Fibroblast of villous mesenchyme (primary cell): ENCODE measurements around the gene ZNF107. TPM values are rescaled to one million over a fixed set of nuclear protein-coding genes. Genes with fewer than 3 reads are reported as not detected.

Experiments used
- DNase-seq: peaks from one replicate; pipeline ENCODE4 v3.0.0-alpha.2; 2010; ENCODE audit warnings: low read depth
- H3K4me3 ChIP-seq: 2 replicates; pipeline ENCODE4 v1.5.1; 2011; ENCODE audit warnings: low read depth, mild to moderate bottlenecking, low read length
- total RNA-seq: library from RNA; depleted of rRNA; stranded (reverse); fragments of >200 nt; gene quantifications from 2 replicates; pipeline ENCODE4 v1.2.3, GENCODE V29; 2012
- TF ChIP-seq, protein P1 (sequence below): IDR thresholded peaks from 2 replicates; pipeline ENCODE4 v1.5.1; 2012; ENCODE audit warnings: low read depth, mild to moderate bottlenecking, low read length; ENCODE audit not compliant: insufficient read depth

Gene ZNF107
- total RNA-seq, 1 donor = 3.9 TPM

GRCh38 chr7:64642875-64643274 lies 23.1 kb upstream of the ZNF107 start:
- TF ChIP-seq, protein P1, sequence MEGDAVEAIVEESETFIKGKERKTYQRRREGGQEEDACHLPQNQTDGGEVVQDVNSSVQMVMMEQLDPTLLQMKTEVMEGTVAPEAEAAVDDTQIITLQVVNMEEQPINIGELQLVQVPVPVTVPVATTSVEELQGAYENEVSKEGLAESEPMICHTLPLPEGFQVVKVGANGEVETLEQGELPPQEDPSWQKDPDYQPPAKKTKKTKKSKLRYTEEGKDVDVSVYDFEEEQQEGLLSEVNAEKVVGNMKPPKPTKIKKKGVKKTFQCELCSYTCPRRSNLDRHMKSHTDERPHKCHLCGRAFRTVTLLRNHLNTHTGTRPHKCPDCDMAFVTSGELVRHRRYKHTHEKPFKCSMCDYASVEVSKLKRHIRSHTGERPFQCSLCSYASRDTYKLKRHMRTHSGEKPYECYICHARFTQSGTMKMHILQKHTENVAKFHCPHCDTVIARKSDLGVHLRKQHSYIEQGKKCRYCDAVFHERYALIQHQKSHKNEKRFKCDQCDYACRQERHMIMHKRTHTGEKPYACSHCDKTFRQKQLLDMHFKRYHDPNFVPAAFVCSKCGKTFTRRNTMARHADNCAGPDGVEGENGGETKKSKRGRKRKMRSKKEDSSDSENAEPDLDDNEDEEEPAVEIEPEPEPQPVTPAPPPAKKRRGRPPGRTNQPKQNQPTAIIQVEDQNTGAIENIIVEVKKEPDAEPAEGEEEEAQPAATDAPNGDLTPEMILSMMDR = no peak
- no peak overlapping the region for H3K4me3 ChIP-seq

GRCh38 chr7:64643566-64643965 lies 22.4 kb upstream of the ZNF107 start:
- H3K4me3 ChIP-seq = no peak overlapping the region
- DNase-seq = no peak
- TF ChIP-seq, protein P1 = no peak

More at GRCh38 chr7:64642875-64643274, 23.1 kb upstream of the ZNF107 start:
- no peak for DNase-seq

- DNase-seq = no peak
- TF ChIP-seq, protein P1 = no peak
Observed at GRCh38 chr7:64651203-64651602, 14.7 kb upstream of the ZNF107 start.

GRCh38 chr7:64651632-64652165 lies 14.2 kb upstream of the ZNF107 start:
- no peak for DNase-seq
- no peak overlapping the region for H3K4me3 ChIP-seq
- TF ChIP-seq, protein P1 = no peak

More at GRCh38 chr7:64651203-64651602, 14.7 kb upstream of the ZNF107 start:
- H3K4me3 ChIP-seq = no peak overlapping the region

DNA sequence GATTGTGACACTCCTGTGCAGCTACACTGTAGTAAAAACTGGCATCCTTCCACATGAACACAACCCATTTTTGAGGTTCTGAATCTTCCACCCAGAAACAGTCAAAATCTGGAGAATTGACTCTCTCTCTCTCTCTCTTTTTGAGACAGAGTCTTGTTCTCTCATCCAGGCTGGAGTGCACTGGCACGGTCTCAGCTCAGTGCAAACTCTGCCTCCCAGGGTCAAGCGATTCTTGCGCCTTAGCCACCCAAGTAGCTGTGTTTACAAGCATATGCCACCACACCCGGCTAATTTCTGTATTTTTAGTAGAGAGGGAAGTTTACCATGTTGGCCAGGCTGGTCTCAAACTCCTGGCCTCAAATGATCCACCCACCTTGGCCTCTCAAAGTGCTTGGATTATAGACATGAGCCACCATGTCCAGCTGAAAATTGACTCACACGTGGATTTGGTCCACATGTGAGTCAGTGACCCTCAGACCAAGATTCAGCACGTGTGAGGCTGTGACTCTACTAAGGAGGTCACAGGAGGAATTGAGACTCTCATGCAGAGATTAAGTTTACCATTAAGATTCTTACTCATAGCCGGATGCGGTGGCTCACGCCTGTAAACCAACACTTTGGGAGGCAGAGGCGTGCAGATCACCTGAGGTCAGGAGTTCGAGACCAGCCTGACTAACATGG lies 12.1 kb upstream of the ZNF107 start:
- no peak for DNase-seq
- TF ChIP-seq, protein P1 = no peak
- no peak overlapping the region for H3K4me3 ChIP-seq

DNA sequence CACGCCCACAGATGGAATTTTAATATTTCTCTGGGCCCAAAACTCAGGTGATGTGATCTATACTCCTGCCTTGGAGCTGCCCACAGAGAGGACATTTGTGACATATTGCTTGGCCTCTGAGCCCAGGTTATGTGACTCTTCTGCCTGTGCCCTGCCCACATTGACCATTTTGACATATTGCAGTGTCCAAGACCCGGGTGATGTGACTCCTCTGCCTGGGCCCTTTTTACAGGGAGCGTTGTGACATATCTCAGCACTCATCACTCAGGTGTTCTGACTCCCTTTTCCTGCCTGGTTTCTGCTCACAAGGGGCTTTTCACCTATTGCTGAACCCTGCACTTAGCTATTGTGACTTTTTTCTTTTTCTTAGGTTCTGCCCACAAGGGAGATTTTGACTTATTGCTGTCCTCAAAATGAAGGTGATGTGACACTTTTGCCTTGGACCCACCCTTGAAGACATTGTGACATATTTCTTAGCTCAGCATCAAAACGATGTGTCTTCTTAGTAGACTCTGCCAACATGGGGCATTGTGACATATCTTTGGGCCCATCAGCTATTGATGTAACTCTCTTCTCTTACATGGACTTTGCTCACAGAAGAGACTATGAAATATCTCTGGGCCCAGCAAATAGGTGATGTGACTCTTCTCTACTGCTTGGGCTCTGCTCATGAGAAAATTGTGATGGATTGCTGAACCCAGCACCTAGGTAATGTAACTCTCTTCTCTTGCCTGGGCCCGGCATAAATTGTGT lies 11.0 kb upstream of the ZNF107 start:
- no peak overlapping the region for H3K4me3 ChIP-seq
- TF ChIP-seq, protein P1 = no peak
- DNase-seq = no peak
